ENCODE measurements around the gene CNNM2. TPM values are rescaled to one million over a fixed set of nuclear protein-coding genes. Genes with fewer than 3 reads are reported as not detected.
"Not testable (repeated sequence)": the region's sequence is repeated elsewhere in the genome, so short reads cannot be mapped to it uniquely, and the experiment has no call there.

Gene CNNM2
- total and polyA plus RNA-seq, 5 donors = 1.4 to 4.6 (median 3.6) TPM

DNA sequence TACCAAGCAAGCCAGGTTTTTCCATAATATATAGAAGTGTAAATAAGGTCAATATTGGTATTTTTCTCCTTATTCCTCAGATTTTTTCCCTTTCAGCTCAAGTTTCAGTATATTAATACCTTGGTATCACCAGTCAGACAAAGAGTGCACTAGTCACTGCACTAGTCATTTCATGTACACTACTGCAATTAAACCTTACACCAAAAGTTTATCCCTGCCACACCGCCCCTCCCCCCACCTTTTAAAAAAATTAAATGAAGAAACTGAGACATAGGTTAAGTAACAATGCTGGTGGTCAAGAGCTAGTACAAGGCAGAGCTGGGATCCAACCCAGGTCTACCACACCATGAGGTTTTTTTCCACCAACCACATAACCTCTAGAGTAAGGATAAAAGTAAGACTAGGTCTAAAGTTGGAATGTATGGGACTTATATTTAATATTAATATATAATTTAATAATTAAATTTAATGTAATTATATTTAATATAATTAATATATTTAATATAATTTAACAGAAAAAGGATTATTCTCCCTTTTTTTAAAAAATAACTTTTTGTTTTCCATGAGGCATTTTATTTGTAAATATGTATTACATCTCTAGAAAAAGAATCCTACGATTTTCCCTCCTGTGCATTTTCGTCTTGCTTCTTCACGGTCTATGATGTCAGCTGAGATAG lies 206.5 kb downstream of the CNNM2 start:
- Histone ChIP-seq H3K4me1 (ENCODE audit: control insufficient read depth, insufficient read depth, low read length) (no peaks in the 10 kb centered on the region), H3K27me3 (ENCODE audit: control insufficient read depth, insufficient read depth) (no peaks in the 10 kb centered on the region), H3K27ac (ENCODE audit: low read length) (no peak overlapping the region), H3K4me3 (ENCODE audit: low read length) (no peak overlapping the region), H3K9me3 (ENCODE audit: control insufficient read depth, low read length) (no peaks in the 10 kb centered on the region)
- no peak for DNase-seq
- 95% methylated on average over 4 of the region's 4 CpGs for WGBS
- ATAC-seq = no peak
- intact Hi-C loops (cut with DNase I) = no loop called here

DNA sequence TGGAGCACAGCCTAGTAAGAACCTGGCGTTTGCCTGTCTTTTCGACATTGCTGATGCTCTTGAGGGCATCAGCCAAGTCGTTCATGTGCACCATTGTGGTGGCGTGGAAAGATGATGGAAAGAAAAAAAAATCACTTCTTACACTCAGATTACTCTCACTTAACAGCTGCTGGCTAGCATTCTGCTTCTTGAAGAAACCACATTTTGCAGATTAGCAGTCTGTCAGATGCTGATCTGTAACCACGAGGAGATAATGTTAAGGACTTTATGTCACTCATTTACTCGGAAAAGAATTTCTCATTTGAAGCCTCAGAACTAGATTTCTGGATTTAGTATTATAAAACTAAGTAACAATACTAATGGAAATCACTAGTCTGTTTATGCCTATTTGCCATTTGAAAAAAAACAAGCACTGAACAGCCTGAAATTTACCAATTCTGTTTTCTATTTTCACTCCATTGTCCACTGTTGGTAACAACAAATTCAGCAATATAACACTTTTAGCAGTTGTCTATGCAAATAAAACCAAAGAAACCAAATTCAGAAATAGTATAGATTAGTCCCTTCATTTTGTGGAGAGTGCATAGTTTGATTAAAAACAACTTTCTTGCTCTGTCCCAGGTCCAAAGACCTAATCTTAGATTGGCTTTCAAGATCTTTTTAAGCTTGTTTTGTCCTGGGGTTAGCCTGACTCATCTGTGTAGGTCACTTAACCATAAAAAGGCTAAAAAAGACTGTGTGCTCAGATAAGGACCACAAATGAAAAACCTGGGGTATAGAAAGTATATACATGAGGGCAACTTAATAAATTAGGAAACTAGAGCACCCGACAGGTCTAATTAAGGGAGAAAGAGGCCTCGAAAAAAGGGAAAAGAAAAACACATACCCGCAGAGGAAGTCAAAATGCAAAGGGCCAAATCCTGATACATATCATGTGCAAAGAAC lies 207.5 kb downstream of the CNNM2 start:
- 76% methylated on average over 9 of the region's 9 CpGs for WGBS
- Histone ChIP-seq H3K4me1 (ENCODE audit: control insufficient read depth, insufficient read depth, low read length) (no peaks in the 10 kb centered on the region), H3K9me3 (ENCODE audit: control insufficient read depth, low read length) (no peaks in the 10 kb centered on the region), H3K27ac (ENCODE audit: low read length) (no peak overlapping the region), H3K4me3 (ENCODE audit: low read length) (no peak overlapping the region), H3K27me3 (ENCODE audit: control insufficient read depth, insufficient read depth) (no peaks in the 10 kb centered on the region)
- no peak for DNase-seq
- no peak for ATAC-seq
- intact Hi-C loops (cut with DNase I) = no loop called here

DNA sequence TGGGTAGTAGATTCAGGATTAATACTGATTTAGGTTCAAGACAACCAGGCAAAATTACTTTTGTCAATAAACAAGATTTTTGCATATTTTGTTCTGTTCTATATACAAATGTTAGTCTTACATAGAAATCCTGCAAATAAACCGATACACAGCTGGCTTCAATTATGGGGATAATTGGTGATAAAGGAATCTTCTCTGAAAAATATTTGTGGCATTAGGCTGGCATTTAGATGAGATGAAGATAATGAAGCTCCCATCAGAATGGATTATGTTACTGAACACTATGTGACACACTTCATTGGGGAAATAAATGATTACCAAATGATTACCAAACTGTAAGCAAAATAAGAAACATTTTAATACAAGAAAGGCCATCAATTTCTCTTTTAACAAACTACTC lies 209.1 kb downstream of the CNNM2 start:
- WGBS = 91% methylated on average over 1 of the region's 1 CpG
- no peak for DNase-seq
- no peaks in the 10 kb centered on the region for H3K9me3 ChIP-seq (ENCODE audit: control insufficient read depth, low read length)
- no peaks in the 10 kb centered on the region for H3K4me1 ChIP-seq (ENCODE audit: control insufficient read depth, insufficient read depth, low read length)
- H3K4me3 ChIP-seq (ENCODE audit: low read length) = no peak overlapping the region
- intact Hi-C loops (cut with DNase I) = no loop called here
- no peak for ATAC-seq
- no peak overlapping the region for H3K27ac ChIP-seq (ENCODE audit: low read length)
- no peaks in the 10 kb centered on the region for H3K27me3 ChIP-seq (ENCODE audit: control insufficient read depth, insufficient read depth)

DNA sequence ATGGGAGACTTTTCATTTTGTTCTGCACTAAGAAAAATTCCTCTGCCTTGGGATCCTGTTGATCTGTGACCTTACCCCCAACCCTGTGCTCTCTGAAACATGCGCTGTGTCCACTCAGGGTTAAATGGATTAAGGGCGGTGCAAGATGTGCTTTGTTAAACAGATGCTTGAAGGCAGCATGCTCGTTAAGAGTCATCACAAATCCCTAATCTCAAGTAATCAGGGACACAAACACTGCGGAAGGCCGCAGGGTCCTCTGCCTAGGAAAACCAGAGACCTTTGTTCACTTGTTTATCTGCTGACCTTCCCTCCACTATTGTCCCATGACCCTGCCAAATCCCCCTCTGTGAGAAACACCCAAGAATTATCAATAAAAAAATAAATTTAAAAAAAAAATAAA lies 212.1 kb downstream of the CNNM2 start:
- H3K9me3 ChIP-seq (ENCODE audit: control insufficient read depth, low read length); ATAC-seq; intact Hi-C loops (cut with DNase I); H3K27ac ChIP-seq (ENCODE audit: low read length); H3K4me1 ChIP-seq (ENCODE audit: control insufficient read depth, insufficient read depth, low read length); H3K27me3 ChIP-seq (ENCODE audit: control insufficient read depth, insufficient read depth); H3K4me3 ChIP-seq (ENCODE audit: low read length); DNase-seq: not testable (repeated sequence)
- WGBS = 90% methylated on average over 4 of the region's 5 CpGs

DNA sequence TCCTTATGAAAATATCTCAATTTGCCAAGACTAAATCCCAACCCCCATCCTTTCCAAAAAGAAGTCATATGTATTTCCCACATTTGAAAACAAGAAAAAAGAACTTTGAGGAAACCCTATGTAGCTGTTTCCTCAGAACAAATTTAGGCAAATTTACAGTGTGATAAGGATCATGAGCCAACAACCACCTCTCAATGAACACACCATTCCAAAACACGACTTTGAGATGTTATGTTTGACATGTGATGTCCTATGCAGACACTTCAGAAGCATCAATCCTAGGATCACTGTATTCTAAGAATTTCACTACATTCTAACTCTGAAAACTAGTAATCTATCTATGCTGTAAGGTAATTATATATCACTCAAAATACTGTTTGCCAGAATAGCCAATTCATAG lies 212.8 kb downstream of the CNNM2 start:
- ATAC-seq = no peak
- Histone ChIP-seq H3K27me3 (ENCODE audit: control insufficient read depth, insufficient read depth) (no peaks in the 10 kb centered on the region), H3K9me3 (ENCODE audit: control insufficient read depth, low read length) (no peaks in the 10 kb centered on the region), H3K4me3 (ENCODE audit: low read length) (no peak overlapping the region), H3K4me1 (ENCODE audit: control insufficient read depth, insufficient read depth, low read length) (no peaks in the 10 kb centered on the region), H3K27ac (ENCODE audit: low read length) (no peak overlapping the region)
- WGBS = 73% methylated on average over 1 of the region's 1 CpG
- intact Hi-C loops (cut with DNase I) = no loop called here
- DNase-seq = no peak

DNA sequence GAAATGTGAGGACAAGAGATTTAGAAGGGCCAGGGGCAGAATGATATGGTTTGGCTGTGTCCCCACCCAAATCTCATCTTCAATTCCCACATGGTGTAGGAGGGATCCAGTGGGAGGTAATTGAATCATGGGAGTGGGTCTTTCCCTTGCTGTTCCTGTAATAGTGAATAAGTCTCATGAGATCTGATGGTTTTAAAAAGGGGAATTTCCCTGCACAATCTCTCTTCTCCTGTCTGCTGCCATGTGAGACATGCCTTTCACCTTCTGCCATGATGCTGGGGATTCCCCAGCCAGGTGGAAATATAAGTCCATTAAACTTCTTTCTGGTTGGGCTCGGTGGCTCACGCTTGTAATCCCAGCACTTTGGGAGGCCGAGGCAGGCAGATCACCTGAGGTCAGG lies 217.1 kb downstream of the CNNM2 start:
- WGBS = 95% methylated on average over 3 of the region's 3 CpGs
- H3K27ac ChIP-seq (ENCODE audit: low read length); H3K4me1 ChIP-seq (ENCODE audit: control insufficient read depth, insufficient read depth, low read length); intact Hi-C loops (cut with DNase I); H3K4me3 ChIP-seq (ENCODE audit: low read length); DNase-seq; H3K9me3 ChIP-seq (ENCODE audit: control insufficient read depth, low read length); ATAC-seq; H3K27me3 ChIP-seq (ENCODE audit: control insufficient read depth, insufficient read depth): not testable (repeated sequence)

DNA sequence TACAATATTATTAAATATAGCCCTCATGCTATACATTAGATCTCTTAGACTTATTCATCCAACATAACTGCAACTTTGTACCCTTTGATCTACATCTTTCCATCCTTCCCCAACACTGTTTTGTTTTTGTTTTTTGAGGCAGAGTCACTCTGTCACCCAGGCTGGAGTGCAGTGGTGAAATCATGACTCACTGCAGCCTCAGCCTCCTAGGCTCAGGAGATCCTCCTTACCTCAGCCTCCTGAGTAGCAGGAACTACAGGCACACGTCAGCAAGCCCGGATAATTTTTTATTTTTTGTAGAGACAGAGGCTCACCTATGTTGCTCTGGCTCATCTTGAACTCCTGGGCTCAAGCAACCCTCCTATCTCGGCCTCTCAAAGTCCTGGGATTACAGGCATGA lies 221.7 kb downstream of the CNNM2 start:
- Histone ChIP-seq H3K9me3 (ENCODE audit: control insufficient read depth, low read length) (no peaks in the 10 kb centered on the region), H3K27ac (ENCODE audit: low read length) (no peak overlapping the region), H3K4me1 (ENCODE audit: control insufficient read depth, insufficient read depth, low read length) (no peaks in the 10 kb centered on the region), H3K27me3 (ENCODE audit: control insufficient read depth, insufficient read depth) (no peaks in the 10 kb centered on the region), H3K4me3 (ENCODE audit: low read length) (no peak overlapping the region)
- 92% methylated on average over 3 of the region's 3 CpGs for WGBS
- intact Hi-C loops (cut with DNase I) = no loop called here
- ATAC-seq (no peak), DNase-seq (no peak)

Other genes with a start within 250 kb of the CNNM2 start
- 10 to 100 TPM; 13.0 to 18.3 (median 14.9) TPM for gene ARL3, start 203.9 kb upstream of the CNNM2 start, total RNA-seq
- 16.3 TPM for gene ARL3, start 203.9 kb upstream of the CNNM2 start, polyA plus RNA-seq
- 1 to 10 TPM; 1.8 to 4.8 (median 2.4) TPM for gene SFXN2, start 203.7 kb upstream of the CNNM2 start, total RNA-seq
- 1.8 TPM for gene SFXN2, start 203.7 kb upstream of the CNNM2 start, polyA plus RNA-seq
- gene WBP1L, start 174.3 kb upstream of the CNNM2 start, total RNA-seq = 10 to 100 TPM; 35.2 to 50.5 (median 37.8) TPM
- gene WBP1L, start 174.3 kb upstream of the CNNM2 start, polyA plus RNA-seq = 19.1 TPM
- not detected for gene CYP17A1, start 80.9 kb upstream of the CNNM2 start, total RNA-seq
- gene CYP17A1, start 80.9 kb upstream of the CNNM2 start, polyA plus RNA-seq = 0.11 TPM
- gene BORCS7, start 64.0 kb upstream of the CNNM2 start, total RNA-seq = 10 to 100 TPM; 17.7 to 25.8 (median 20.4) TPM
- gene BORCS7, start 64.0 kb upstream of the CNNM2 start, polyA plus RNA-seq = 24.4 TPM
- 10 to 100 TPM in 3 of 4 donors, 1 to 10 TPM in 1; 10.0 to 17.5 (median 14.1) TPM for gene AS3MT, start 48.8 kb upstream of the CNNM2 start, total RNA-seq
- 35.2 TPM for gene AS3MT, start 48.8 kb upstream of the CNNM2 start, polyA plus RNA-seq

Measured in right cardiac atrium (tissue), 5 donors.